Kidney (tissue), 14 donors: ENCODE data around the gene PCDH15. TPM values are rescaled to one million over a fixed set of nuclear protein-coding genes. Genes with fewer than 3 reads are reported as not detected.
A peak's percentile ranks its signal among the peaks of the same experiment; 100 is the strongest.

Source experiments
- DNase-seq, 5 donors: peaks; one replicate each; pipeline ENCODE4 v3.0.0-alpha.2; 2013 to 2020
- FAIRE-seq: peaks from 2 replicates; lab custom pipeline; 2012; peaks lifted over from hg19 to GRCh38; lab: Jason Lieb, UNC
- H3K27ac ChIP-seq, 2 donors: one replicate each; pipeline ENCODE4 v1.7.0; 2013; ENCODE audit warnings: low read depth in 2 of 2, low read length in 2 of 2, inconsistent platforms in 1 of 2
- H3K27me3 ChIP-seq: one replicate; pipeline ENCODE4 v1.7.1; 2013; ENCODE audit warnings: low read length, inconsistent platforms; ENCODE audit not compliant: control insufficient read depth, insufficient read depth
- H3K36me3 ChIP-seq, 3 donors: one replicate each; pipeline versions ENCODE4 v1.7.0 to v1.7.1; 2013; ENCODE audit warnings: low read length in 3 of 3, control low read depth in 1 of 3, inconsistent platforms in 1 of 3; ENCODE audit not compliant: insufficient read depth in 3 of 3, control insufficient read depth in 2 of 3
- H3K4me1 ChIP-seq, 3 donors: one replicate each; pipeline versions ENCODE4 v1.7.0 to v1.7.1; 2013; ENCODE audit warnings: low read length in 3 of 3, inconsistent platforms in 1 of 3, low read depth in 1 of 3; ENCODE audit not compliant: control insufficient read depth in 2 of 3, insufficient read depth in 2 of 3
- H3K4me3 ChIP-seq, 3 donors: one replicate each; pipeline versions ENCODE4 v1.7.0 to v1.8.1; 2013; ENCODE audit warnings: low read length in 3 of 3, control low read depth in 1 of 3, inconsistent platforms in 1 of 3
- H3K9ac ChIP-seq, 3 donors: one replicate each; pipeline versions ENCODE4 v1.7.0 to v1.7.1; 2013; ENCODE audit warnings: low read length in 3 of 3, control low read depth in 1 of 3, inconsistent platforms in 1 of 3
- H3K9me3 ChIP-seq, 3 donors: one replicate each; pipeline versions ENCODE4 v1.7.0 to v1.7.1; 2013; ENCODE audit warnings: low read length in 3 of 3, control low read depth in 1 of 3, inconsistent platforms in 1 of 3; ENCODE audit not compliant: control insufficient read depth in 2 of 3, insufficient read depth in 1 of 3
- CTCF ChIP-seq: IDR thresholded peaks from 3 replicates; pipeline ENCODE4 v1.5.1; 2012; ENCODE audit warnings: mild to moderate bottlenecking, moderate library complexity, borderline replicate concordance; ENCODE audit not compliant: insufficient read depth; ENCODE audit errors: extremely low read depth
- intact Hi-C: fragments of 100-400 bp; cut with DNase I; formaldehyde crosslinking; loops from one replicate; pipeline ENCODE4 v1.11.1; 2022
- polyA plus RNA-seq: library from polyadenylated mRNA; stranded (reverse); fragments of 350-450 nt; fragmentation: Illumina TruSeq; extraction: RNeasy Lipid Tissue Mini Kit (QIAGEN cat#74804); gene quantifications from one replicate; pipeline ENCODE4 v1.2.3, GENCODE V29; 2014; ENCODE audit warnings: low read depth, low replicate concordance; ENCODE audit not compliant: insufficient read depth
- total RNA-seq: library from RNA; stranded (reverse); fragmentation: NEBNext Ultra II Directional; extraction: Animal tissue kit (Norgen Biotek cat#: 25700); gene quantifications from one replicate; pipeline ENCODE4 v1.2.1, GENCODE V29; 2021
- donor health status: control.
- donor health status: control.
- donor health status: control.
- donor health status: control.
- donor health status: control.
- donor health status: DM: yes; HTN: yes; CAD: no.
- donor health status: Normal renal cell carcinoma (clear cell type).

PCDH15 gene
- total and polyA plus RNA-seq, 2 donors from 2014 or later = 1.5 TPM; not detected in 1

GRCh38 chr10:54576541-54576940 is 224.5 kb downstream of the PCDH15 start:
- H3K4me3 ChIP-seq = no peak overlapping the region
- intact Hi-C loops = no loop called here
- H3K27ac ChIP-seq = no peak overlapping the region
- FAIRE-seq = no peak
- H3K9me3 ChIP-seq = no peaks in the 10 kb centered on the region
- no peaks in the 10 kb centered on the region for H3K36me3 ChIP-seq
- no peaks in the 10 kb centered on the region for H3K4me1 ChIP-seq
- no peak overlapping the region for H3K9ac ChIP-seq
- TF ChIP-seq CTCF = no peak
- H3K27me3 ChIP-seq = no peaks in the 10 kb centered on the region
- DNase-seq = no peak

GRCh38 chr10:54559498-54559897 is 241.5 kb downstream of the PCDH15 start:
- intact Hi-C loops = no loop called here
- TF ChIP-seq CTCF = no peak
- Histone ChIP-seq H3K27me3 (no peaks in the 10 kb centered on the region), H3K36me3 (no peaks in the 10 kb centered on the region), H3K9ac (no peak overlapping the region), H3K4me1 (no peaks in the 10 kb centered on the region), H3K27ac (no peak overlapping the region), H3K9me3 (no peaks in the 10 kb centered on the region), H3K4me3 (no peak overlapping the region)
- FAIRE-seq = no peak
- DNase-seq = no peak

- Histone ChIP-seq H3K27me3 (no peaks in the 10 kb centered on the region), H3K9ac (no peak overlapping the region), H3K4me1 (no peaks in the 10 kb centered on the region), H3K27ac (no peak overlapping the region), H3K36me3 (no peaks in the 10 kb centered on the region), H3K4me3 (no peak overlapping the region), H3K9me3 (no peaks in the 10 kb centered on the region)
- TF ChIP-seq CTCF = no peak
- DNase-seq (no peak), FAIRE-seq (no peak)
- intact Hi-C loops = no loop called here
These were observed 247.0 kb downstream of the PCDH15 start for GRCh38 chr10:54554028-54554427.

- H3K27me3 ChIP-seq = no peaks in the 10 kb centered on the region
- H3K27ac ChIP-seq = no peak overlapping the region
- intact Hi-C loops = no loop called here
- FAIRE-seq = no peak
- no peaks in the 10 kb centered on the region for H3K36me3 ChIP-seq
- no peaks in the 10 kb centered on the region for H3K9me3 ChIP-seq
- no peak overlapping the region for H3K9ac ChIP-seq
- no peak for TF ChIP-seq CTCF
- DNase-seq = peak in 2 of 5 donors; percentile 1 to 10
- no peaks in the 10 kb centered on the region for H3K4me1 ChIP-seq
- no peak overlapping the region for H3K4me3 ChIP-seq
These were observed 251.0 kb downstream of the PCDH15 start for GRCh38 chr10:54550016-54550415.
